NB4 (cell line): ENCODE results near the gene DGLUCY.

Experiments used
- POLR2A ChIP-seq: IDR thresholded peaks from 2 replicates; pipeline ENCODE4 v1.6.1; 2011; ENCODE audit warnings: mild to moderate bottlenecking; ENCODE audit not compliant: insufficient read length; ENCODE audit errors: extremely low read depth
- TF ChIP-seq, protein P1 (sequence below): IDR thresholded peaks from one replicate; pipeline ENCODE4 v1.5.1; 2012; ENCODE audit warnings: low read depth, low read length
- TF ChIP-seq, protein P2 (sequence below): IDR thresholded peaks from 2 replicates; pipeline ENCODE4 v1.6.1; 2011; ENCODE audit warnings: low read depth, low read length

GRCh38 chr14:91185721-91186120 is 71.8 kb downstream of the DGLUCY start:
- no peak for TF ChIP-seq POLR2A
- TF ChIP-seq, protein P1, sequence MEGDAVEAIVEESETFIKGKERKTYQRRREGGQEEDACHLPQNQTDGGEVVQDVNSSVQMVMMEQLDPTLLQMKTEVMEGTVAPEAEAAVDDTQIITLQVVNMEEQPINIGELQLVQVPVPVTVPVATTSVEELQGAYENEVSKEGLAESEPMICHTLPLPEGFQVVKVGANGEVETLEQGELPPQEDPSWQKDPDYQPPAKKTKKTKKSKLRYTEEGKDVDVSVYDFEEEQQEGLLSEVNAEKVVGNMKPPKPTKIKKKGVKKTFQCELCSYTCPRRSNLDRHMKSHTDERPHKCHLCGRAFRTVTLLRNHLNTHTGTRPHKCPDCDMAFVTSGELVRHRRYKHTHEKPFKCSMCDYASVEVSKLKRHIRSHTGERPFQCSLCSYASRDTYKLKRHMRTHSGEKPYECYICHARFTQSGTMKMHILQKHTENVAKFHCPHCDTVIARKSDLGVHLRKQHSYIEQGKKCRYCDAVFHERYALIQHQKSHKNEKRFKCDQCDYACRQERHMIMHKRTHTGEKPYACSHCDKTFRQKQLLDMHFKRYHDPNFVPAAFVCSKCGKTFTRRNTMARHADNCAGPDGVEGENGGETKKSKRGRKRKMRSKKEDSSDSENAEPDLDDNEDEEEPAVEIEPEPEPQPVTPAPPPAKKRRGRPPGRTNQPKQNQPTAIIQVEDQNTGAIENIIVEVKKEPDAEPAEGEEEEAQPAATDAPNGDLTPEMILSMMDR, result no peak
- TF ChIP-seq, protein P2, sequence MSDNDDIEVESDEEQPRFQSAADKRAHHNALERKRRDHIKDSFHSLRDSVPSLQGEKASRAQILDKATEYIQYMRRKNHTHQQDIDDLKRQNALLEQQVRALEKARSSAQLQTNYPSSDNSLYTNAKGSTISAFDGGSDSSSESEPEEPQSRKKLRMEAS, result no peak
